HG02642 (cell line): ENCODE measurements around the gene ZBTB20.

Source experiments
- ATAC-seq: cut with Tn5 transposase; IDR thresholded peaks from one replicate; pipeline ENCODE4 v1.9.1; 2021; ENCODE audit warnings: mild to moderate bottlenecking; ENCODE audit not compliant: unreplicated experiment, poor library complexity

Gene ZBTB20

DNA sequence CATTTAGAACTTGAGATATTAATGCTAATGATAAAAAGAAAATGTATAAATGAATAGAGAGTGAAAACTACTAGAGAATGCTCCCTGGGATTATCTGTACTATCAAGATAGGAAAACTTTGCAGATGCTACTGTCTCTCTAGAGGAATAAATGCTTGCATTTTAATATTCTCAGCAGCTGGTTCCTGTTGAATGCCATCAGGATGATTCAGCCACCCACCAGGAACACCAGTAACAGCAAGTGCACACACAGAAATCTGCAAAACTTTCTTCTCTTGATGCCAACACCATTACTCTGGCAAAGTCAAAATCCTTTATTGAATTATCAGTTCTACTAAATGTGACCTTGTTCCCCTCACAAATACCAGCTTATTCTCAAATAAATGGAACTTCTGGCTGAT, 704.8 kb downstream of the ZBTB20 start:
- ATAC-seq: no peak

GRCh38 chr3:114441386-114441785, 705.7 kb downstream of the ZBTB20 start:
- no peak for ATAC-seq

GRCh38 chr3:114440700-114441099, 706.4 kb downstream of the ZBTB20 start:
- ATAC-seq: no peak

DNA sequence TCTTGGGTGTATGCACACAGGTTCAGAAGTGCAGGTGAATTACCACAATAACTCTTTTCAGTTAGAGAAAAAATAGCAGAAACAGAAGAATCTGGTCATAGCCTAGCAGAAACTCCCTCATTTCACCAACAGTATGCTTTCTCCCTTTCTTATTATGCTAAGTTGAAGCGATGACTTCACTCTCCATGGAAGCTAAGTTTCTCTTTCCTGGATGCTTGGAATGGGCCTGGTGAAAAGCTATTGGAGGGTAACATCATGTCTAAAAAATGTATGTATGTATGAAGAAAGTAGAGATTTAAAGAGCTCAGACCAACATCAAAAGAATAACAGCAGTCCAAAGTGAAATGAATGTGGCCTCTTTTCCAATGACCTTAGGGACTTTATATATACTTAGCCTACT, 707.8 kb downstream of the ZBTB20 start:
- no peak for ATAC-seq

- peak; percentile 31 for ATAC-seq
Observed at GRCh38 chr3:114437897-114438296, 709.2 kb downstream of the ZBTB20 start.

- ATAC-seq: peak; percentile 61
Observed at GRCh38 chr3:114436182-114436581, 710.9 kb downstream of the ZBTB20 start.

DNA sequence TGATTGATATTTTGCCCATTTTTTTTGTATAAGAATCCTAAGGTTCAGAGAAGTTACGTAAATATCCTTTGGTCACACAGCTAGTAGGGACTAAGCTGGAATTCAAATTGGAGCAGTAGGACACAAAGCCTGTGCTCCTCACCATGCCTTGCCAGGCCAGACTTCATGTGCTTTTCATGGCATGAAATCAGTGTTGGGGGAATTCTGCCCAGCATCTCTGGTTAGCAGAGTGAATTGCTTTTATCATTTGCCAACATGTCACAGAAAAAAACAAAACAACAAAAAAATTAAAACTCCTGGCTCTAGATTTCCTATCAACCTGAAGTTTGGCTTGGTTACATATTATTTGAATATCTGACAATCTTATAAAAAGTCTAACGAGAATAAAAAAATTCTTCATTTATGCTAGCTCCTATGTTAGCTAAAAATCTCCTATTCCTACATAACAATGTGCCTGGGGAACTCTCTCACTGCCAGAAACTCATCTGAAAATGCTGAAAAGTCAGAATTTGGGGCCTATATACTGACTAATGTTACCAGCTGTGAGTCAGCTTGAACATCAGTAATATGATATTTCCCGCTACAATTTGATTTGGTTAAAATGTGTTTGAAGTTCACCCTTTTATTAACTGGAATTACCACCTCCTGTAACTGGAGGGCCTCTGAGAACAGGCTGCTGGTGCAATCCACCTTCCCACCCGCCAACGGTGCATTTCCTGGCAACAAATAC, 711.5 kb downstream of the ZBTB20 start:
- no peak for ATAC-seq

- ATAC-seq: no peak
Observed at GRCh38 chr3:114432310-114432709, 714.8 kb downstream of the ZBTB20 start.

GRCh38 chr3:114428044-114428595, 719.0 kb downstream of the ZBTB20 start:
- ATAC-seq: peak; percentile 90

- peak; percentile 16 for ATAC-seq
Observed at GRCh38 chr3:114427285-114428043, 719.6 kb downstream of the ZBTB20 start.

GRCh38 chr3:114424337-114424736, 722.8 kb downstream of the ZBTB20 start:
- ATAC-seq: no peak

- no peak for ATAC-seq
Observed at GRCh38 chr3:114421204-114421603, 725.9 kb downstream of the ZBTB20 start.

- no peak for ATAC-seq
Observed at GRCh38 chr3:114420072-114420471, 727.0 kb downstream of the ZBTB20 start.

DNA sequence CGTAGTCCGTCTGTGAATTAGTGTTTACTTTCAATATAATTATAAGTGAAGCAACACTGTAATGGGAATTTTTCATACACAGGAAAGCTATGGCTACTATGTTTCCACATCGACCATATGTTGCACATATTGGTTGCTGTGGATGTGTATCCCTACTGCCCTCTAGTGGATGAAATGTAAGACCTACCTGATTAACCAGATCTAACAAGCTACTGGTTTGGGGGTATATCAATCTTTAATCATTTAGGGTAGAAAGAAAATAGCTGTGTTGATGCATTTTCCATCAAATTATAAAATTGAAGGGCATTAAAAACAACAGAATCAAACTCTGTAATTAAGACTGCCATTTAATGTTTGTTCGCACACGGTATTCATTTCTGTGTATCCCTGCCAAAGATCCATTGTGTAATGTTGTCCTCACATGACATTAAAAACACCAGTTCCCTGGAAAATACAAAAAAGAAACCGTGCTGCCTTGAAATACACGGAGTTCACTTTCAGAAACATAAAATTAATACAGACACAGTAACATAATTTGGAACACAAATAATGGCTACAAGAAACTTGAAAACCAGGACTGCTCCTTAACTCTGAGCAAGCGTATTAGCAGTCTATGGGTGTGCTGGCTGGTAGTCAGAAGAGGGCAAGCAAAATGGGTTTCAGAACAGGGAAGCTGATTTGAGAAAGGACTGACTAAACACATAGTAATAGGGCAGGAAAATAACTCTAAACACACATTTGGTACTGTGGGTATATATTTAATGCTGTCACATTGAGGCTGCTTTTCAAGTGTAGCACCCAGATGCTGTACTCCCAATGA, 728.2 kb downstream of the ZBTB20 start:
- peak; percentile 77 for ATAC-seq

DNA sequence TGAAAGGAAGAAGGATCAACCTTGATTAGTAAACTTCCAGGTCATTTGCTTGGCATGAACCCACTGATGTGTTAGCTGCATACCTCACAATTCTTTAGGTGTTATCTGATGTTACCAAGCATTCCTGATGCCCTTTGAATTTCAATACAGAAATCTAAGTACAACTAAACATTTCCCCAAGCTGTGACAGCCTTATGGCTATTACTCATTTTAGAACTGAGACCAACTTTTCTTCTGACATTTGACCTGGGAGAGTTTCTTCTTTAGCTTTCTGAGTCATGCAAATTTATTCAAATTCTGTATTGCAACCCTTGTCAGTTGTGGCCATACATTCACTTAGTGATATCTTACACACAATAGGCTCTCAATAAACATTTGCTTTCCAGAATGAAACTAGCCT, 729.0 kb downstream of the ZBTB20 start:
- ATAC-seq: peak; percentile 76

DNA sequence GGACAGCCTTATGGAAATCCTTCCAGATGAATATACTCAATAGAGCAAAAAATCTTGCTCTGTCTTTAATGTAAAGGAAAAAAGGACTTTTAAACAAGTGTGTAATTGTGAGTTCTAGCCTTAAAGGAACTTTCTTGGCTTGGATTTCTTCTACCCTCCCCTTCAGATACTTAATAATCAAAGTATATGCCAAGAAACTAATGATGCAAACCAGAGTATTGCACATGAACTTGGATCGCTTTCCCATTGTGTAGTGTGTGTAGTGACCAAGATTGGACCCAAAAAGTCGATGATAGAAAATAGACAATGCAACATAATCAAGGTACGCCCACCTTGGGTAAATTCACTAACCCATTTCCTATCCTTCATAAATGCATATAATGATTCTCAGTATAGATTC, 729.4 kb downstream of the ZBTB20 start:
- ATAC-seq: peak; percentile 14

- no peak for ATAC-seq
Observed at GRCh38 chr3:114417265-114417664, 729.8 kb downstream of the ZBTB20 start.

DNA sequence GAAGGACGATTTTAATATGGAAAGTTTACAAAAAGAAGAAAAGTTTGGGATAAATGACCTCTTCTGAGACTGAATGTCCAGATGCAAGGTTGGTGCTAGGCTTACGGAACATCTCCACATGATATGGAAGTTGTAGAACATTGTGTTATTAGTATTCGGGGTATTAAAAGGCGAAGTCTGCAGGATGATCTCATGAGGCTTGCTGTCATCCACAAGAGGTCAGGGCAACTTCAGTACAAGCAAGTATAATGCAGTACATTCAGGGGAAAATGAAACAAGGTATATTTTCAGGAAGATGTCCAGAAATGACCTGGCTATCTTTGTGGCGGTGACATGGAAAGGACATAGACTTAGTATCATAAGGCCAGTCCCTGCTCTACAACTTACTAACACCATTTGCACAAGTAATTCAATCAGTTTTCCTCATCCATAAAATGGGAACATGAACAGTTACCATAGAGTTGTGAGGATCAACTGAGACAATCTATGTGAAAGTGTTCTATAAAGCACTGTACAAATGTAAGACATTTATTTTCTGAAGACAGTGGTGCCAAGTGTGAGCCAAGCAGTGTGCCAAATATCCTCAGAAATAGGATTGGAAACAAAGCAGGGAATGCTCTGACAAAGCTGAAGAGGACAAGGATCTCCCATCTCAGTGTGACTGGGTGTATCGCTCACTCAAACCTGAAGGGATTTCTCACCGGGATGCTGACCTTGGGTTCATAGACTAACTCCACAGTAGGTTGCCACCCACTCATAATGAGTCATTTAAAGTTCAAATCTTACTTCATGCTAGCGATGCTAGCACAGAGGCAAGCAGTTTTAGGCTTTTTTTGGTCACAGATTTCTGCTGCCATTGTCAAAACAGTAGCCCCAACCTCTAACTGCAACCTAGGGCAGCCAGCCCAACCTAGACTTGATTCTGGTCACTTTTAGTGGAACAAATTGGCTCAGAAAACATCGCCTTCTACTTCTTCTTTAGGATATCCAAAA, 735.0 kb downstream of the ZBTB20 start:
- peak; percentile 83 for ATAC-seq

- no peak for ATAC-seq
Observed at GRCh38 chr3:114411190-114411668, 735.9 kb downstream of the ZBTB20 start.
